HG03354 (cell line): ENCODE results near the gene MELK.

Experiments
- ATAC-seq: cut with Tn5 transposase; IDR thresholded peaks from one replicate; pipeline ENCODE4 v1.9.1; 2021; ENCODE audit warnings: mild to moderate bottlenecking; ENCODE audit not compliant: unreplicated experiment, poor library complexity, severe bottlenecking

MELK gene

DNA sequence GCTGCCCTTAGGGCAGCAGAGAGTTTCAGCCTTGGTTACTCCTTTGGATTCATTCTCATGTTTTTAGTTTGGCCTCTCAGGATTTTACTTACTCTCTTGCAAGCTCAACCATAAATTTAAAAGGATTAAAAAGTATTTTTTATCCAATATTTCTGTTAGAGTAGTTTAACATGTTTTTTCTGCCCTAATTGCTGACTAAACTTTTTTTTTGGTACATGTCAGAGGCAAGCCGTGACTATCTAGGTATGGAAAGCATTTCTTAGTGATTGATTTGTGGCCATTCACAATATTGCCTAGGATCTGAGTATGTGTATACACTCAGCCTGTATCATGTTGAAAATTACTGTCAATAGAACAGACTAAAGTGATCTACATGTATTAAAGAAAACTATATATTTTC, 92.1 kb downstream of the MELK start:
- ATAC-seq, result no peak

DNA sequence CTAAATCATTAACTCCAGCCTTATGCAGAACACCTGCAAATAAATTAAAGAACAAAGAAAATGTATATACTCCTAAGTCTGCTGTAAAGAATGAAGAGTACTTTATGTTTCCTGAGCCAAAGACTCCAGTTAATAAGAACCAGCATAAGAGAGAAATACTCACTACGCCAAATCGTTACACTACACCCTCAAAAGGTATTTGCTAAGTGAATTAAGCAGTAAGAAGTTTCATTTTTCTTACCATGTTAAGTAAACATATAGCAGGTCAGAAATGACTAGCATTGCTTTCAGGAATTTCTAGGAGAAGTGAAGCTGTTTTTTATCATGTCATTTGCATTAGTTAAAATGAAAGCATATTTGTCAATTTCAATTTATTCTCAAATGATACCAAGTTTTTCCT, 92.7 kb downstream of the MELK start:
- no peak for ATAC-seq

DNA sequence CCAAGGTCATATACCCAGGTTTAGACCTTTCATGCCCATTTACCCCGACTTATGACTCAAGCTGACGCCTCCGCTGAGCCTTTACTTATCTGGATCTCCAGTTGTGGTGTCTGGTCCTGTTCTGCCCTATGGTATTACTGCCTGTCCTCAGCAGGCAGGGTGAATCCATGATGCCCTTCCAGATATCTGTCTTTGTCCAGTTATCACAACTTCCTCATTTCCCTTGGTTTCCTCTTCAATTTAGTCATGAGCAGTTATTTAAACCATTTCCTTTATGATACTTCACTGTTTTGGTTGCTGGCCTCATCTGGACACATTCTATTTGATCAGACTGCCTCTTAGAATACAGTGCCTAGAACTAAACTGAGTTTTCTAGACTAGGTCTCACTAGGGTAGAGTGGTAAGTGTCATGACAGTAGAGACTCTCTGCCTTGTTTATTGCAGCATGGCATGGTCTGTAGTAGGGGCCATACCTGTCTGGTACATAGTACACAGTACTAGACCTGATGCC, 93.3 kb downstream of the MELK start:
- peak; percentile 68 for ATAC-seq

DNA sequence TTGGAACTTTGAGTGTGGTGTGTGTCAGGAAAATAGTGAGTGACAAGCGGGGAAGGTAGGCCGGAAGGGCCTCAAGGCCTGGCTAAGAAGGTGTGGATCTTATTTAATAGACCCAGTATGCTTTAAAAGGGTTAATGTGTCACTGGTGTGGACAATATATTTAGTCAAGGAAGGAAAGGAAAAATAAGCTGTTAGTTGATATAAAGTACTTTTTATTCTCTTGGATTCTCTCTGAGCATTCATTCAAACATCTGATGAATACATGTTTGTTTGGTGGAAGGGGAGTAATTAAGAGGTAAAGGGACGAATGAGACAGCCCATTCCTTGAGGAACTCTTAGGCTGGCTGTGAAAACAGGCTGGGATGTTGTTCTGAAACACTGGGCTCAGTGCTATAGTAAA, 98.9 kb downstream of the MELK start:
- ATAC-seq, result no peak

DNA sequence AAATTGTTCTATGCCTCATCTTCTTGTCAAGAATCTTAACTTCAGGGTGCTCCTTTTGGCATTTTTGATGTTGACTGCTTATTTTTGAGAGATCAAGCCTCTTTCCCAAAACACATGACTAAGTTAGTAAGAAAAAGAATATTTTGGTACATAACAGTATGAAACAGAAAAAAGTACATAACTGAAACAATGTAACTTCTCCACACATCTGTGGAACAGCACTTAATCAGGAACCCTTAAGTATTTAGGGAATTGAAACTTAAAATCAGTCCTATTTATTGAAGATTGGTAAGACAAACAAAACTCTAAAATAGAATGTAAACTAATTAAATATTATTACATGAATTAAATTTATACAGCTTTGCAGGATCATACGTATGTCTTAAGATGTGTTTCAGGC, 103.4 kb downstream of the MELK start:
- no peak for ATAC-seq

DNA sequence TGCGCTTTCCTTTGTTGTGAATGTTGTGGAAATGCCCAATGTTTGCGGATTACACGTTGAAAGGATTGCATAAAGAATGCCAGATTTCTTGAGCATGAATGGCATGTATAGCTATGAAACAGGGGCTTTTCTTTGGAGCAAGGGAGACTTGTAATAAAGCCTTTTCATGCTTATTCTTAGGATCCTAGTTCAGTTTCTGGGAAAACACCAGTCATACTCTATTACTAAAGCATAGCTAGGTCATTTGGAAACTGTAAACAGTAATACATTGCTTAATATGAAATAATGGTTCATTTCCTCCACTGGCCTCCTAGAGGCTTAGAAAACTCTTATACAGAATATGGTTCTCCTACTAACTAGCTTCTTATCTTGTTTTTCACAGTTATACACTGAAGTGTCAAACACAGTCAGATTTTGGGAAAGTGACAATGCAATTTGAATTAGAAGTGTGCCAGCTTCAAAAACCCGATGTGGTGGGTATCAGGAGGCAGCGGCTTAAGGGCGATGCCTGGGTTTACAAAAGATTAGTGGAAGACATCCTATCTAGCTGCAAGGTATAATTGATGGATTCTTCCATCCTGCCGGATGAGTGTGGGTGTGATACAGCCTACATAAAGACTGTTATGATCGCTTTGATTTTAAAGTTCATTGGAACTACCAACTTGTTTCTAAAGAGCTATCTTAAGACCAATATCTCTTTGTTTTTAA, 104.2 kb downstream of the MELK start:
- ATAC-seq, result no peak

DNA sequence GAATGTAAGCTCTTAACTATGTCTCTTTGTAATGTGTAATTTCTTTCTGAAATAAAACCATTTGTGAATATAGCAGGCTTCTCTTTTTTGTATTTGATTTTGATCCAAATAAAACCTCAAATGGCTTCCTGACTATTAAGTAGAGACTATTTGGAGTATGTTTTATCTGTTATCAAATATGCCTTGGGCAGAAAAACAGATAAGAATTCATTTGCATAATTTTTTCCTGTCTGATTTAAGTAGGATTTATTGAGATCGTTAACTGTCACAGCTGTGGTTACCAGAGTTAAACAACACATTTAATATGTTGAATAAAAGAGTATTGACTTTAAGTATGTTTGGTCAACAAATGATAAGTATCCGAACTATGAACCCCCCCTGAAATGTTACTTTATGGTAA, 104.9 kb downstream of the MELK start:
- no peak for ATAC-seq

DNA sequence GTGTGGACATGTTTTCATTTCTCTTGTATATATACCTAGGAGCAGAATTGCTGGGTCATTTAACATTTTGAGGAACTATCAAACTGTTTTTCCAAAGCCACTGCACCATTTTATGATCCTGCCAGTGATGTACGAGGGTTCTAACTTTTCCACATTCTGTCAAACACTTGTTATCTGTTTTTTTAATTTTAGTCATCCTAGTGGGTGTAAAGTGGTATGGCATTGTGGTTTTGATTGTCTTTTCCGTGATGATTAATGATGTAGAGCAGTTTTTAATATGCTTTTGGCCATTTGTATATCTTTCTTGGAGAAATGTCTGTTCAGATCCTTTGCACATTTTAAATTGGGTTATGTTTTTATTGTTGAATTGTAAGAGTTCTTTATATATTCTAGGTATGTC, 107.0 kb downstream of the MELK start:
- no peak for ATAC-seq

DNA sequence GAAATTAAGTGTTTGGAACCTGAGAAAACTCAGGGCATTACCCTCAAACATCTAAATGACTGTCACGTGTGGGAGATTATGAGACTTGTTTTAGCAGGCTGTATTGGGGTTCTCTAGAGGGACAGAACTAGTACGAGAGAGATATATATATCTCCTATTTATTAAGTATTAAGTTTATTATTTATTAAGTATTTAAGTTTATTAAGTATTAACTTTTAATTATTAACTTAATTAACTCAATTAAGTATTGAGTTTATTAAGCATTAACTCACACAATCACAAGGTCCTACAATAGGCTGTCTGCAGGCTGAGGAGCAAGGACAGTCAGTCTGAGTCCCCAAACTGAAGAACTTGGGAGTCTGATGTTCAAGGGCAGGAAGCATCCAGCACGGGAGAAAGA, 113.8 kb downstream of the MELK start:
- no peak for ATAC-seq

DNA sequence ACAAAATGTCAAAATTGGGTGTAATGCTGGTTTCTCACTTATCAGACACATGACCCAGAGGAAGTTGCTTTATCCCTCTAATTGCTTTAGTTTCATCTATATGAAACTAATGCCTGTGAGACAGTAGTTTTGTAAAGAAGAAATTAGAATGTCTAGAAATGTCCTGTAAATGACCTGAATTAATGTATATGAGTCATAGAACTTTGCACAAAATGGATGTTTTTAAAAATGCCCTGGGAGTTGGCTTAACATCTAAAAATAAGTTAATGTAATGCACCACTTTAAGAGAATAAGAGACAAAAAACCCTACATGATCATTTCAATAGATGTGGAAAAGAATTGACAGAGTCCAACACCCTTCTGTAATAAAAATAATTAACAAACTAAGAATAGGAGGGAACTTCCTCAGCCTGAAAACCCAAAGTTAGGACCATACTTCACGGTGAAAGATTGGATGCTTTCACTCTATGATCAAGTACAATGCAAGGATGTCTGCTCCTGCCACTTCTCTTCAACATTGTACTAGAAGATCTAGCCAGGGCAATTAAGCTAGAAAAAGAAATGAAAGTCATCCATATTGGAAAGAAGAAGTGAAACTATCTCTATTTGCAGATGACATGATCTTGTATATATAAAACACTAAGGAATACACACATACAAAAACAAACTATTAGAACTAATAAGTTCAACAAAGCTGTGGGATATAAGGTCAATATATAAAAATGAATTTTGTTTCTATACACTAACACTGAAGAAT, 117.9 kb downstream of the MELK start:
- no peak for ATAC-seq

DNA sequence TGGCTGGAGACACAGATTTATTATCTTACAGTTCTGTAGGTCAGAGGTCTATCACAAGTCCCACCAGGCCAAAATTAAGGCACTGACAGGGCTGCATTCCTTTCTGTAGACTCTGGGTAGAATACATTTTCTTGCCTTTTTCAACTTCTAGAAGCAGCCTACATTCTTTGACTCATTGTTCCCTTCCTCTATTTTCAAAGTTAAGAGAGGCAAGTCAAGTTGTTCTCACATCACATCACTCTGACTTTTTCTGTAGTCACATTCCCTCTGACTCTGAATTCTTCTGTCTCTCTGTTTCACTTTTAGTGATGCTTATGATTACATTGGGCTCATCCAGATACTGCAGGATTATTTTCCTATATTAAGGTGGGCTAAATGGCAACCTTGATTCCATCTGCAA, 119.0 kb downstream of the MELK start:
- ATAC-seq, result no peak

DNA sequence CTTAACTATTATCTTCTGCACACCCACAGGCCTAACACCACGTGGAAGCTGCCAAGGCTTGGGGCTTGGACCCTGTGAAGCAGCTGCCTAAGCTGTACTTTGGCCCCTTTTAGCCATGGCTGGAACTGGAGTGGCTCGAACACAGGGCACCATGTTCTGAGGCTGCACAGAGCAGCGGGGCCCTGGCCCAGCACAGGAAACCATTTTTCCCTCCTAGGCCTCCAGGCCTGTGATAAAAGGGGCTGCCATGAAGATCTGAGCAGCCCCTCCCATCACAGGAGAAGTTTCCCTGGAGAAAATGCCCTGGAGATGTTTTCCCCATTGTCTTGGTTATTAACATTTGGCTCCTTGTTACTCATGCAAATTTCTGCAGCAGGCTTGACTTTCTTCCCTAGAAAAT, 126.3 kb downstream of the MELK start:
- no peak for ATAC-seq

DNA sequence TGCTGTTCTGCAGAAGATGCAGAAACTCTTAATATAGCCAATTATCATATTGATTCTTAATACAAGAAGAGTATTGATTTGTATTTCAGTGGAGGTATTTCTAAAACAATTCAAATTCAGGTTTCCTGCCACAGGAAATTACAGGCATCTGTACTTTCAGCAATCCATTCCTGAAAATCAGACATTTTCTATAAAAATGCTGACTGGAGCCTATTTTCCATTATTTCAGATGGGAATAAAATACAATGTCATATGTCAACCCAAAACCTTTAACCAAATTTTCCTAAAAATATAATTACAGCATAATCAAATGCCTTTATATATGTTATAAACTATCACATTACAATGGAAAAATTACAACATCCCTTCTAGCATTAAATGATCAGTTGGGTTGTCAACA, 131.5 kb downstream of the MELK start:
- no peak for ATAC-seq

DNA sequence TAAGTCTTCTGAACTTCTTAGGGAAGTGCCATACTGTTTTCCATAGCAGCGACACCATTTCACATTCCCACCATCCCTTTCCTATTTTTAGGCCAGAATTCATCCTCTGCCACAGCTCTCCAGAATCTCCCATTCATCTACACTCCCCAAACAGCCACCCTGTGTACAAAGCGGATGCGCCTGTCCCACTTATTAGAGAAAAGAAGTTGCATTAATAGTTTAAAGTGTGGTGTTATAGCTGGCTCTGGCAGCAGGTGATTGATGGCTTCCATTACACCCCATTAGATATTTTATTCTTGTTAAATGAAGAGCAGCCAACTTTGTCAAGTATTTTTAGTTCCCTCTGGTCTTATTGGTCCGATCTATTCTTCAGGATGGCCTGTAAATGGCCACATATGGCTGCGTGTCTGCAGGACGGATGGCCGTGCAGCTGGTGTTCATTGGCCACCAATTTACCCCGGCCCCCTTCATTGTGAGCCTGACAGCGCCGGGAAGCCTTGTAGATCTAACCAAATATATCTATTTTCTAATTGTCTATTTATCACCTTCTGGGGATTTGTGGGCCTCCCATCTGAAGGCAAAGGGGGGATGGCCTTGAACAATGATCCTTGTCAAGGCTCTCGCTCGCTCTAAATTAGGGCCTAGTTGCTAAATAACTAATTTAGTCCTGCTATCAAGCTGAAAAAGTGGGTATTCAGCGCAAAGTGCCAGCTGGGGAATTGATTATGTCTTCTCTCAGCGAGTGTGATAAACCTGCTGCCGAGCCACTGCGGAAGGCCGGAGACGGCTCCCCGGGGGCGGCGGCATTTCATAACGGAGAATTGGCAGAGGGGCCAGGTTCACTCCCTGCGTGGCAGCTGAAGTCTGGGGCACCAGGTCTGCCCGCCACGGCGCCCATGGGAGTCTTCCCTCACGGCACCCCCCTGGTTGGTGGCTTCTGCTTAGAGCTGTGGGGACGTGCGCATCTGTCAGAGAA, 141.1 kb downstream of the MELK start:
- no peak for ATAC-seq

DNA sequence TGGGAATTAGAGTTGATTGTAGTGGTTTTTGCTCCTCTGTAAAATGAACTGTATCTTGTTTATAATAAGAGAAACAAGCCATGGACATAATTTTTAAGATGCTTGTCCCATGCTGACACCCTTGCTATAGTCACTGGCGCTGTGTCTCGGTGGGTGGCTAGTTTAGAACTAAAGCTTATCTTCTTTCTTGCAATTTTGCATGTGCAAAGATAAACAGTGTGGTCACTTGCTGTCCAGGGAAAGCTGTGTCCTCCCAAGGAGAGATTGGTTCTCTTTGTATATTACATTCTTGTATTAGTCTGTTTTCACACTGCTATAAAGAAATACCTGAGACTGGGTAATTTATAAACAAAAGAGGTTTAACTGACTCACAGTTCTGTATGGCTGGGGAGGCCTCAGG, 143.8 kb downstream of the MELK start:
- no peak for ATAC-seq

DNA sequence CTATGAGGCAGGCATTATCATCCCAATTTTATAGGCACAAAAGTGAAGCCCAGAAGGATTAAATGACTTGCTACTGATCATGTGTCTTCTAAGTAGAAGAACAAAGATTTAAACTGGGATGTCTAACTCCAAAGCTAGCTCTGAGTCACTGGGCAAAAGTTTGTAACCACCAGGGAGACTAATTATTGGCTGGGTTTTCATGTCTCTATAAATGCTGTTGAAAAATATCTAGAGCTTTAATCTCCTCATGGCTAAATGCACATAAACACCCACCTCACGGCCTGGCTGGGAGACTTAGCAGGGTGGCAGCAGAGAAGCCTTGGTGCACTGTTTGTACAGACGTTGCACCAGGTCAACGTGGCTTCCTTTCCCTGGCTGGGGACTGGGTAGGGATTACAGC, 144.6 kb downstream of the MELK start:
- ATAC-seq, result no peak

DNA sequence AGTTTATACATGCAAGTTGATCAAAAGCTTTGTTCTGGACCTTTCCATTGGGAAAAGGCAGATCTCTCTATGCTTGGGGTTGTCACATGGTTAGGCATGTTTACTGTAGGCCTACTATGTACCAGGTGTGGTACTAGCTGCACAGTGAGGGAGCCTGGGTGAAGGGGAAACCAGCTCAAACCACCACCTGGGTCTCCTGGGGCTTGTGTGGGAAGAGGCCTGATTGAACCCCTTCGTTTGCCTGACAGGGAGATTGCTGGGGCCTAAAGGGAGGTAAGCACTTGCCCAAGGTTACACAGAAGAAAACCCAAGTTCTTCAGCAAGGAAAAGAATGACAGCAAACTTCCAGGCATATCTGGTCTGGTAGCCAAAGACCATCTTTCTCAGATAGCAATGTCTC, 145.9 kb downstream of the MELK start:
- ATAC-seq, result no peak

DNA sequence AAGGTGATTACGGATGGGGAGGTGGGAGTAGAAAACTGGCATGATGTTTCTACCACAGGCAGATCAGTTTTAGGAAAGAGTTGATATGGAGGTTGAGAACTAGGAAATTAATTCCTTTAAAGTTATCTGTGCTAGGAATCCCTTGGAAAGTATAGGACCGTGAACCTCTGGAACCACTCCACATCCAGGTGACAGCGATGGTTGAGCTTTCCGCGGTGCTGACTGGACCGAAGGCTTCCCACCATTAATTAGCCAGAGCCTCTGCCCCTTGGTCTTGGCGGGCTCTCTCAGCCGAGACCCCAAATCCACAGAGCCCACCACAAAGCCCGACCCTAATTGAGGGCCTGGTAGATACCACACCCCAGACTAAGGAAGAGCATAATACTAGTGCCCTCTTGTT, 147.3 kb downstream of the MELK start:
- ATAC-seq, result no peak

DNA sequence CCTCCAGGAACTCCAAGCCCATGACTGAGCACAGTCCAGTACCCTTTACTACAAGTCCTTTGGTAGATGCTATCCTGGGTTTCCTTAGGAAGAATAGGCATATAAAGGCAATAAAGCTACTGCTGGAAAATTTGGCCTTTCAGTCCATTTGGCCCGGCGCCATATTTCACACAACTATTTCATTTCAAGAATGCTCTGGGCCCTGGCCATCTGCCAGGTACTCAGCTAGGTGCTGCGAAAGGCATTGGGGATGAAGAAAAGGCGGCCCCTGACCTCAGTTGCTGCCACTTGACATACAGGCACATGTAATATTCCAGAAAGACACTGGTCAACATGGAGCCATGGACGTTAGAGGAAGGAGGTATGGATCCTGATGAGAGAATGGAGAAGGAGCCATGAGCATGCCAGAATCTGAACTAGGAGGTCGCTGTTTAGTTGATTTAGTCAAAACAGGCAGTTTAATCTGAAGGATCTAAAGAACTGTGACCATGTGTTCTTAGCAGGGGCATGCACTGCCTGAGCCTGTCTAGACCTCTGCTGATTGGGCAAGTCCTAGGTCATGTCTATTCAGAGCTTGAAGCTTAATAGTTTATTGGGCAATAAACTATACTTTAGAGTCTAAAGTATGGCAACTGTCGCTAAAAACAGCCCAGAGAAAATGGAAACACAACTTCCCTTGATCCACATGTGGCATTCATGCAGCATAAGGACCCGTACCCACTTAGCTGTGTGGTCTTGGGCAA, 149.3 kb downstream of the MELK start:
- no peak for ATAC-seq
